HG02885 (cell line): ENCODE measurements around the gene MRPL19.

Experiments
- ATAC-seq: cut with Tn5 transposase; IDR thresholded peaks from one replicate; pipeline ENCODE4 v1.9.1; 2021; ENCODE audit warnings: mild to moderate bottlenecking; ENCODE audit not compliant: unreplicated experiment, poor library complexity

Gene MRPL19

GRCh38 chr2:75720525-75720924 is 73.9 kb downstream of the MRPL19 start:
- ATAC-seq: no peak

GRCh38 chr2:75722687-75723086 is 76.1 kb downstream of the MRPL19 start:
- no peak for ATAC-seq

- no peak for ATAC-seq
Observed at GRCh38 chr2:75728614-75729419, 82.2 kb downstream of the MRPL19 start.

GRCh38 chr2:75729861-75730260 is 83.3 kb downstream of the MRPL19 start:
- ATAC-seq: no peak

GRCh38 chr2:75736276-75736675 is 89.7 kb downstream of the MRPL19 start:
- no peak for ATAC-seq

GRCh38 chr2:75737961-75738360 is 91.4 kb downstream of the MRPL19 start:
- ATAC-seq: no peak
